Nephron (organoid): ENCODE results near the gene ZC3H8.

Source experiments
- H3K27ac Mint-ChIP-seq, 3 experiments: 2 replicates each; pipeline ENCODE4 v1.8.0; 2020; ENCODE audit warnings: mixed read lengths in 3 of 3, mild to moderate bottlenecking in 2 of 3, moderate library complexity in 1 of 3
- H3K27me3 Mint-ChIP-seq: 2 replicates; pipeline ENCODE4 v1.8.0; 2021; ENCODE audit warnings: low read depth, mild to moderate bottlenecking, moderate library complexity, mixed read lengths
- H3K36me3 Mint-ChIP-seq: 2 replicates; pipeline ENCODE4 v1.8.0; 2020; ENCODE audit warnings: low read depth, mixed read lengths
- H3K4me1 Mint-ChIP-seq: 2 replicates; pipeline ENCODE4 v1.8.0; 2020; ENCODE audit warnings: mixed read lengths
- H3K4me3 Mint-ChIP-seq, 3 experiments: 2 replicates each; pipeline ENCODE4 v1.8.0; 2020; ENCODE audit warnings: mild to moderate bottlenecking in 3 of 3, mixed read lengths in 3 of 3, moderate library complexity in 2 of 3
- H3K9me3 Mint-ChIP-seq: 2 replicates; pipeline ENCODE4 v1.8.0; 2020; ENCODE audit warnings: mixed read lengths
- TF ChIP-seq, protein P1 (sequence below), 3 experiments: fragments of 200-600 bp; sonication (generic); IDR thresholded peaks; one replicate each; pipeline ENCODE4 v1.5.0; 2021; ENCODE audit warnings: antibody characterized with exemption in 3 of 3; ENCODE audit not compliant: unreplicated experiment in 3 of 3

The ZC3H8 gene

DNA sequence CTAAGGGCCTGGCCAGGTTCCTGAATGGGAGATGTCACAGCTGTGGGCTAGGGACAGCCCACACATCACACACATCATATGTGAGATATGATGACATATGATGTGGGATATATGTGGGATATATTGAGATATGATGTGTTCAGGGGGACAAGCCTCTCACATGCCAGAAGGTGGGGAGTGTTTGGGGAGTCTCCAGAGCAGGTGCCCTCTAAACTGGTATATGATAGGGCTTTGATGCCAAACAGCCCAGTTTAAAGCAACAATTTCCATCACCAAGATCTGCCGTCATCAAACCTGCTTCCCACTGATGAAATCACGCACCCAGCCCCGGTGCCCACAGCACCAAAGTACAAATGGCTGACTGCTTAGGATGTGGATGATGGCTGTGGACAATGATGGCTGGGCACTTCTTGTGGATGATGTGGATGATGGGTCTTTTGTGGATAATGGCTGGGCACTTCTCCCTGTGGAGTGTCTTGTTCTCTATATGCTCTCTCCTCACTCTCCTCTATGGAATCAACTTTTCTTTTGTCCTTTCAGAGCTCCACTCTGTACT, 65.8 kb downstream of the ZC3H8 start:
- Mint-ChIP-seq H3K36me3 (peaks cover 45% of the 10 kb centered on the region), H3K27ac (no peak overlapping the region), H3K4me3 (no peak overlapping the region), H3K4me1 (no peaks in the 10 kb centered on the region), H3K27me3 (no peaks in the 10 kb centered on the region), H3K9me3 (peaks cover 6% of the 10 kb centered on the region)
- TF ChIP-seq, protein P1, sequence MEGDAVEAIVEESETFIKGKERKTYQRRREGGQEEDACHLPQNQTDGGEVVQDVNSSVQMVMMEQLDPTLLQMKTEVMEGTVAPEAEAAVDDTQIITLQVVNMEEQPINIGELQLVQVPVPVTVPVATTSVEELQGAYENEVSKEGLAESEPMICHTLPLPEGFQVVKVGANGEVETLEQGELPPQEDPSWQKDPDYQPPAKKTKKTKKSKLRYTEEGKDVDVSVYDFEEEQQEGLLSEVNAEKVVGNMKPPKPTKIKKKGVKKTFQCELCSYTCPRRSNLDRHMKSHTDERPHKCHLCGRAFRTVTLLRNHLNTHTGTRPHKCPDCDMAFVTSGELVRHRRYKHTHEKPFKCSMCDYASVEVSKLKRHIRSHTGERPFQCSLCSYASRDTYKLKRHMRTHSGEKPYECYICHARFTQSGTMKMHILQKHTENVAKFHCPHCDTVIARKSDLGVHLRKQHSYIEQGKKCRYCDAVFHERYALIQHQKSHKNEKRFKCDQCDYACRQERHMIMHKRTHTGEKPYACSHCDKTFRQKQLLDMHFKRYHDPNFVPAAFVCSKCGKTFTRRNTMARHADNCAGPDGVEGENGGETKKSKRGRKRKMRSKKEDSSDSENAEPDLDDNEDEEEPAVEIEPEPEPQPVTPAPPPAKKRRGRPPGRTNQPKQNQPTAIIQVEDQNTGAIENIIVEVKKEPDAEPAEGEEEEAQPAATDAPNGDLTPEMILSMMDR (IDR thresholded peaks at IDR 0.05; ENCODE audit: unreplicated experiment in 3 of 3): no peak

DNA sequence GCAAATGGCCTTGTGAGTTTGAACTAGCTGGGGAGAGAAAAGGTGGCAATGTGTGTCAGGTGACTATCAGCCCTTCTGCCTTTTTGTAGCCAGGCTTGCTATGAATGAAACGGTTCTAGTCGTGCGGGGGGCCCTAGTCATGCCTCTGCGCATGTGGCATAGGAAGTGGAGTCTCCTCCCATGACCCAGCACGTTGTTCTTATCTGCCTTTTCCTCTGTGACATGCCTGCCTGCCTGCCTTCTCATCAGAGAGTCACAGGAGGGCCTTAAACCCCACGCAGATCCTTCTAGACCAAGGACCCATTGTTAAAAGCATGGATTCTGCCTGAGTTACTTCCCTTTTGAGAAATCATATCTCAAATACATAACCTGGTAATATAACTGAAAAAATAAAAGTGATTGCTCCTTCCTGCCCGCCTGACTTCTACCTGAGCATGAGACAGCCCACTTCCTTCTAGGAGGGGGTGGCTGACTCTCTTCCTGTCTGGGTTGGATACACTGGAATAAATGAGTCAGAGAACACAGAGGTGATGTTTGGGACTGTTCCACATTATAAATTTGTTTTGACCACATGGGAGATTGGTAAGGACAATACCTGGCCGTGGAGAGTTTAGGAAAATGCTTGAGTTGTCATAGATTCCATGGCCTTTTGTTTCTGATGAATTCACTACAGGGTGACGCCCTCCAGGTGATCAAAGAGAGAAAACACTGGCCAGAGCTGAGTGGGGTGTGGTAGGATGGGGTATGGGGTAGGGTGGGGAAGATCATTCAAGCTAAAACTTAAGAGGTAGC, 66.8 kb downstream of the ZC3H8 start:
- Mint-ChIP-seq H3K9me3 (peaks cover 6% of the 10 kb centered on the region), H3K27ac (no peak overlapping the region), H3K36me3 (peaks cover 45% of the 10 kb centered on the region), H3K4me3 (no peak overlapping the region), H3K4me1 (no peaks in the 10 kb centered on the region), H3K27me3 (no peaks in the 10 kb centered on the region)
- TF ChIP-seq, protein P1 (IDR thresholded peaks at IDR 0.05; ENCODE audit: unreplicated experiment in 3 of 3): no peak

DNA sequence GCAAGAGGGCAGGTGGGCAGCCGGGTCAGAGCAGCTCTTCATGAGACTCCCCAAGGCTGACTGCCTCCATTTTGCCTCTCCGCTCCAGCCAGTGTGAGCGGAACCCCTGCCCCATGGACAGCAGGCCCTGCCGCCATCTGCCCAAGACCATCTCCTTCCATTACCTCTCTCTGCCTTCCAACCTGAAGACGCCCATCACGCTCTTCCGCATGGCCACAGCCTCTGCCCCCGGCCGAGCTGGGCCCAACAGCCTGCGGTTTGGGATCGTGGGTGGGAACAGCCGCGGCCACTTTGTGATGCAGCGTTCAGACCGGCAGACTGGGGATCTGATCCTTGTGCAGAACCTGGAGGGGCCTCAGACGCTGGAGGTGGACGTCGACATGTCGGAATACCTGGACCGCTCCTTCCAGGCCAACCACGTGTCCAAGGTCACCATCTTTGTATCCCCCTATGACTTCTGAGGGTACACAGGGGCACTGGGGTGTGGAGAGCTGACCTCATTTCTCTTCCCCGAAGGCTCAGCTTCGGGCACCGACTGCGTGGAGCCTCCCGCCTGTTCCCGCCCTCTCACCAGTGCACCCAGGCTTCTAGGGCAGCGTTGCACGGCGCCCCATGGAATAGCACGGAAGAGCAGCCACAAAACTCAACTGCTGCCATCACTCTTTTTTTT, 67.7 kb downstream of the ZC3H8 start:
- H3K36me3 Mint-ChIP-seq: peaks cover 45% of the 10 kb centered on the region
- peaks cover 5% of the 10 kb centered on the region for H3K27me3 Mint-ChIP-seq
- no peak overlapping the region for H3K27ac Mint-ChIP-seq
- H3K4me1 Mint-ChIP-seq: peaks cover 6% of the 10 kb centered on the region
- no peak overlapping the region for H3K4me3 Mint-ChIP-seq
- H3K9me3 Mint-ChIP-seq: peaks cover 8% of the 10 kb centered on the region
- TF ChIP-seq, protein P1 (IDR thresholded peaks at IDR 0.05; ENCODE audit: unreplicated experiment in 3 of 3): no peak

DNA sequence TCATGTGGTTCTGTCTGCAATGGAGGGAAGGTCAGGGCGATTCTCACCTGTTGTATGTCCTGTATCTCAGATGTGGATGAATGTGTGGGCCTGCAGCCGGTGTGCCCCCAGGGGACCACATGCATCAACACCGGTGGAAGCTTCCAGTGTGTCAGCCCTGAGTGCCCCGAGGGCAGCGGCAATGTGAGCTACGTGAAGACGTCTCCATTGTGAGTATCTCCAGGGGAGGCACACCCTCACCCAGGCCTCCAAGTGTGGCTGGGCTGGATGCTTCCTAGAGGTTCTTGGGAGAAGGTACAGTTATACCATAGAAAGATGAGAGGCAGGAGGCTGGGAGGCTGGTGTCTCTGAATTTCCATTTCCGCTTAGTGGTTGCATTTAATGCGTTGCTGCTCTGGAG, 69.7 kb downstream of the ZC3H8 start:
- Mint-ChIP-seq H3K27me3 (peaks cover 20% of the 10 kb centered on the region), H3K9me3 (peaks cover 5% of the 10 kb centered on the region)

DNA sequence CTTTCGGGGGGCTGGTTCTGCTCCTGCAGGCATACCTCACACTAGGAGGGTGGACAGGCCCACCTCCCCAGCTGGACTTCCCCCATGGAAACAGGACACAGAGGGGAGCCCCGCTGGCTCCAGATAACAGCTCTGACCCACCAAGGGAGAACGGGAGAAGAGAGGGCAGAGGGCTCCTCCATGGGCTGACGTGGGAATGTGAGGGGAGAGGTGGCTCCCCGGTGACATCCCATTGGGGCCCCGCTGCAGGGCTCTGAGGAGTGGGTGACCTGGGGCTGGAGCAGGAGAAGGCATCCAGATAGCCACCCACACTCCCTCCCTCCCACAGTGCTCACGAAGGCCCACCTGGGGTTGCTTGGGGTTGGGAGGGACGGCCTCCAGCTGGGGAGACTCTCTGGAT, 70.7 kb downstream of the ZC3H8 start:
- Mint-ChIP-seq H3K4me3 (no peak overlapping the region), H3K27me3 (peaks cover 28% of the 10 kb centered on the region), H3K36me3 (peaks cover 42% of the 10 kb centered on the region), H3K4me1 (peaks cover 7% of the 10 kb centered on the region), H3K27ac (no peak overlapping the region), H3K9me3 (peaks cover 11% of the 10 kb centered on the region)
- TF ChIP-seq, protein P1 (IDR thresholded peaks at IDR 0.05; ENCODE audit: unreplicated experiment in 3 of 3): no peak

More for the DNA sequence above, 69.7 kb downstream of the ZC3H8 start:
- no peak overlapping the region for H3K4me3 Mint-ChIP-seq
- TF ChIP-seq, protein P1 (IDR thresholded peaks at IDR 0.05; ENCODE audit: unreplicated experiment in 3 of 3): no peak
- H3K4me1 Mint-ChIP-seq: peaks cover 7% of the 10 kb centered on the region
- no peak overlapping the region for H3K27ac Mint-ChIP-seq
- peaks cover 38% of the 10 kb centered on the region for H3K36me3 Mint-ChIP-seq
